Measurements from ENCODE around the gene PACC1.
"Not testable (repeated sequence)": the region's sequence is repeated elsewhere in the genome, so short reads cannot be mapped to it uniquely, and the experiment has no call there.

- TF ChIP-seq POLR2A (IDR thresholded peaks at IDR 0.05); CTCF (IDR thresholded peaks at IDR 0.05 in 4 of 5, conservative IDR thresholded peaks at IDR 0.05 in 1 of 5): not testable (repeated sequence)
Observed at GRCh38 chr1:212395678-212396437, 18.8 kb downstream of the PACC1 start.
